Activated CD8-positive, alpha-beta memory T cell treated with anti-CD3 and anti-CD28 coated beads for 48 hours (primary cell): Measurements from ENCODE around the gene CORIN.
"Not testable (repeated sequence)": the region's sequence is repeated elsewhere in the genome, so short reads cannot be mapped to it uniquely, and the experiment has no call there.

Experiments
- DNase-seq, 3 experiments: peaks; one replicate each; pipeline ENCODE4 v3.0.0-alpha.2; 2020; ENCODE audit warnings: low read depth in 2 of 3, low spot score in 2 of 3

Gene CORIN

DNA sequence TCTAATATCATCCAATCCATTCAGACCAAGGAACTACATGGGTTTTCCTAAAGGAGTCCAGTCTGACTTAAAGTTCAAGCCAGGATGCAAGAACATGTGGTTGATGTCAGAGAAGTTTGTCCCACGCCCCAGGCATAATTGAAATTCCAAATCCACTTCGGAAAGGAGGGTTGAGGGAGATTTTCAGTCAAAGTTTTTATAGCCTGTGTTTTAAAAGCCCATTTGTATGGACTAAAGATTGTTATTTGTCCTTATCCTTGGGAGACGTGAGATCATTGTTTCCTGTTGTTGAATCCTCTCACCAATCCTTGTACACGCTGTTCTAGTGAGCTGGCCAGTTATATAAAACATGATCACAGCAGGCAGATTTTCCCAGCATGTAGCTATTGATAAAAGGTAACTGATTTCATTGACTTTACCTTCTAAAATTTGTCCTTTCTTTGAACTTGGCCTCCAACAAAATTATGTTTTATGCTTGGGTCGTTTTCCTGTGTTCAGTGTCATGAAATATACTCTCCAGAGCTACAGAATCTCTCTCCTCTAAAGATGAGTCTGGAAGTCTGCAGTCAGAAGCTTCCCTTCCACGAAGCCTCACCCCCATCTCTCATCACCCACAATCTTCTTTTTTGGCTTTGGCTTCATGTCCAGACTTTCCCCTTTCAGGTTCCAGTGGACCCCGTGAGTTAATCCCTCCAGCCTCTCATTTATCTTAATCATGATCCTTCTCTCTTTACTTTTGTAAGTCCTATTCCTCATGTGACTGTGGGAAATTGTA, 259.9 kb downstream of the CORIN start:
- DNase-seq = no peak

DNA sequence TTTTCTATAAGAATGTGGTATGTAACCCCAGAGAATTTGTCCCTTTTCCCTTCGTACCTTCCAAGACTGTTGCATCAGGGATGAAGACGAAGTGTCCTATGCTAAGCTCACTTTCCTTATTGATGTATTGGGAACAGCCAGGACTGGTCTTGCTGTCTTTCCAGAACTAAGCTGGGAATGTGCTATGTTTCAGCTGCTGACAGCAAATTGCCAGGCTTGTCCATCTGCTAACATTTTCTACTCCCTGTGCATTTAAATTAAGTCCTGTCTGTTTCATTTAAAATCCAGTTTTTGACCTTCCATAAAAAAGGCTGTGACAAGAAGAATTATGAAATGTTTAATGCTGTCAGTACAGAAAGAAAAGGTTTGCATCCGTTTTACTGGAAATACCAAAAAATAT, 264.9 kb downstream of the CORIN start:
- DNase-seq = no peak

GRCh38 chr4:47570816-47571215, 267.1 kb downstream of the CORIN start:
- DNase-seq = no peak

DNA sequence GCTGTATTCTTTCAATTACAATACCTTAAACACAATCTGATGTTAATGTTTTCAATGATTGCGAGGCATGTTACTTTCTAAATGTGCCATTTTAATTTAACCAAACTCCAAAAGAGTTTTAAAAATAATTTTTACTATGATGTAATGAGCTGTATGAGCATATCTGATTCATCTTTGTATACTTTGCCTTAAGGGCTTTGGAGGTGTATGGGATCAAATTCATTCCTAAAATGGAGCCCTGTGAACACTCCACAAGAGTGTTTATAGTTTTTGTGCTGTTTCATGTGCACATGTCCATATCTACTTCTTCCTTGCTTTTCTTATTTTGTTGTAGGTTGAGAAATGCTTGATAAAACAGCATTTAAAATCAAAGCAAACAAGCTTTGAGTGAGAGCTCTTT, 270.4 kb downstream of the CORIN start:
- no peak for DNase-seq

GRCh38 chr4:47566969-47567368, 270.9 kb downstream of the CORIN start:
- no peak for DNase-seq

- DNase-seq = no peak
Observed at GRCh38 chr4:47566566-47566965, 271.3 kb downstream of the CORIN start.

DNA sequence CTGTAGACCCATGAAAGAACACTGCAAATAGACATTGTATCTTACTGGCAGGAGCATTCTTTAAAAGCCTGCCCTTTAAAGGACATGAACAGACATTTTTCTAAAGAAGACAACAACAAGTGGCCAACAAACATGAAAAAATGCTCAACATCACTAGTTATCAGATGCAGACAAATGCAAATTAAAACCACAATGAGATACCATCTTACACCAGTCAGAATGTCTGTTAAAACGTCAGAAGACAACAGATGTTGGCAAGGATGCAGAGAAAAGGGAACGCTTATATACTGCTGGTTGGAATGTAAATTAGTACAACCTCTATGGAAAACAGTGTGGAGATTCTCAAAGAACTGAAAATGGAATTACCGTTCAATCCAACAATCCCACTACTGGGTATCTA, 275.6 kb downstream of the CORIN start:
- DNase-seq = no peak

DNA sequence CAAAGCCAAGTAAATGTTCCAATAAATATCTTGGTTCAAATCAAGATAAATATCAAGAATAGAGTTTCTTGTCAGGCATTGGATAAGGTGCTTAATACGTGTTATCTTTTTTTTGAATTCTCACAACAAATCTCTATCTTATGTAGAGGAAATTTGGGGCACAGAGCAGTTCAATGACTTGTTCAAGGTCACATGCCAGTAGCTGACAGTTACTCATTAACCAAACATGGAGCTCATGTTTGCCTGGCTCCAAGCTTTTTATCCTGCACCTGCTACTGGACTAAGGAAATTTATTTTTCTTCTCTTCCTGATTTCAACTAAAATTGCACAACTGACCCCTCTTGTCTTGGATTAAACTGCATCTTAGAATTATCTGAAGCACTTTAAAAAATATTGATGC, 276.5 kb downstream of the CORIN start:
- DNase-seq = no peak

DNA sequence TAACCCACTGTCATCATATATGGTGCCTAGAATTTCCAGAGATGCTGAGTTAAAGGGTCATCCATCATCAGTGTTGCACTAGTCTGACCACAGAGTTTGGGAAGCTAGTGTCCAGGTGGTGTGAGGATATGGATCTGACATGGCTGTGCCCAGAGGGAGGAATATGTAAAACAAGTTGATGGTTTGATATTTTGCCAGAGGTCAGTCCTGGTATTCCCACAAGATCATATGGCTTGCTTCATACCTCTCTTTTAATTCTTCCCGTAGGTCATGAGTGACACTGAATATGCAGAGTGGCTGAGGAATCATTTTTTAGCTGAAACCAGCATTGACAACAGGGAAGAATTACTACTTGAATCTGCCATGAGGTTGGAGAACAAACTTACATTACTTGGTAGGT, 277.2 kb downstream of the CORIN start:
- no peak for DNase-seq

DNA sequence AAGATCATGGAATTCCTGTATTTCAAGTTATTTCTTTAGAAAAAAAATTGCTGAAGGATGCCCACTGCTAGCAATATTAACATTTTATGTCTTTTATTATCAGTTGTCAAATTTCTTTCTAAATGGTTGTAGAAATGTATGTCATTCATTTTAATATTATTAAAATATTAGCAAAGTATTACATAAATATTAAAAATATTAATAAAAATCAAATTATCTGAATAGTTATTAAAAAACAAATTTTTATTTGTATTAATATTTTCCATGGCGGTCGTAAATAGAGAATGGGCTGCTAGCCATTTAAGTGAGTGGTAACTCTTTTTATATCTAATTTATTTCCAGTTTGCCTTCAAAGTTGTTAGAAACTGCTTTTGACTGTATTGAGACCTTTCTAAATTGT, 280.6 kb downstream of the CORIN start:
- no peak for DNase-seq

DNA sequence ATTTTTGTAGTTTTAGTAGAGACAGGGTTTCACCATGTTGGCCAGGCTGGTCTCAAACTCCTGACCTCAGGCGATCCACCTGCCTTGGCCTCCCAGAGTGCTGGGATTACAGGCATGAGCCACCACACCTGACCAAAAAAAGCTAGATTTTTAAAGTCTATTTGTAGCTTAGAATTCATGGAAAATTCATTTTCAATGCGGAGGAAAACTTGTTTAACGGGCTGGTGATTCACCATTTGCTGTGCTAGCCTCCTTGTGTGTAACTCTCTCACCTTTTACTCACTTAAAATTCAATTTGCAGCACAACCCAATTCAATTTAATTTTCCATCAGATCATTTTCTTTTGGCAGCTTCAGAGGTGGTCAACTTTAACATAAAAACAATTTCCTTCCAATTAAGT, 281.9 kb downstream of the CORIN start:
- not testable (repeated sequence) for DNase-seq

GRCh38 chr4:47553329-47554125, 284.3 kb downstream of the CORIN start:
- no peak for DNase-seq

- no peak for DNase-seq
Observed at GRCh38 chr4:47551682-47552081, 286.2 kb downstream of the CORIN start.

DNA sequence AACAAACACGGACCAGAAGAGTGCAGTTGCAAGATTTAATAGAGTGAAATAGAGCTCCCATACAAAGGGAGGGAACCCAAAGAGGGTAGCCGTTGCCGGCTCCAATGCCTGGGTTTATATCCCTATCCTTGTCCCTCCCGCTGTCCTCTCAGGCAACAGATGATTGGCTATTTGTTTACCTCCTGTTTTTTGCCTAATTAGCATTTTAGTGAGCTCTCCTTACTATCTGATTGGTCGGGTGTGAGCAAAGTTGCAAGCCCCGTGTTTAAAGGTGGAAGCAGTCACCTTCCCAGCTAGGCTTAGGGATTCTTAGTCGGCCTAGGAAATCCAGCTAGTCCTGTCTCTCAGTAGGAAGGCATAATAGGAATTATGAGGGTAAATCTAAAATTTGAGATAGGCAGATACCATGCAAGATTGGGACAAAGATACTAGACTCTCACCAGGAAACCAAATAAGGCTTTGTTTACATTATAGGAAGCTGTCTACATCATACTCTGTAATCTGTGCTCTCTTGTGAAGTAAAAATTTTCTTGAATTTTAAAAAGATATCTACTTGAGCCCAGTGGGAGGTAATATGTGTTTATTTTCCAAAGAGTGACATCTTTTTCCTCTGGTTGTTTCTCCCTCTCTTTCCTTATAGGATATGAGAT, 286.8 kb downstream of the CORIN start:
- DNase-seq = no peak

GRCh38 chr4:47550357-47550756, 287.5 kb downstream of the CORIN start:
- DNase-seq = not testable (repeated sequence)
